Measurements from ENCODE around the gene LRTM2.

The LRTM2 gene

GRCh38 chr12:1829306-1829900, 9.0 kb downstream of the LRTM2 start:
- DNase-seq (ENCODE audit: low read depth in 3 of 3), result no peak

- DNase-seq (ENCODE audit: low read depth in 3 of 3), result no peak
Observed at GRCh38 chr12:1830401-1830845, 10.1 kb downstream of the LRTM2 start.

GRCh38 chr12:1830981-1831963, 10.9 kb downstream of the LRTM2 start:
- DNase-seq (ENCODE audit: low read depth in 3 of 3), result no peak

GRCh38 chr12:1832801-1833595, 12.6 kb downstream of the LRTM2 start:
- no peak for DNase-seq (ENCODE audit: low read depth in 3 of 3)

GRCh38 chr12:1833596-1834028, 13.2 kb downstream of the LRTM2 start:
- DNase-seq (ENCODE audit: low read depth in 3 of 3), result no peak

- DNase-seq (ENCODE audit: low read depth in 3 of 3), result no peak
Observed at GRCh38 chr12:1834186-1834925, 14.0 kb downstream of the LRTM2 start.

GRCh38 chr12:1835211-1836131, 15.1 kb downstream of the LRTM2 start:
- DNase-seq (ENCODE audit: low read depth in 3 of 3), result no peak

GRCh38 chr12:1836241-1836803, 16.0 kb downstream of the LRTM2 start:
- DNase-seq (ENCODE audit: low read depth in 3 of 3), result no peak

GRCh38 chr12:1836854-1837421, 16.6 kb downstream of the LRTM2 start:
- no peak for DNase-seq (ENCODE audit: low read depth in 3 of 3)

- DNase-seq (ENCODE audit: low read depth in 3 of 3), result no peak
Observed at GRCh38 chr12:1837541-1838204, 17.3 kb downstream of the LRTM2 start.

- DNase-seq (ENCODE audit: low read depth in 3 of 3), result no peak
Observed at GRCh38 chr12:1838205-1838993, 18.0 kb downstream of the LRTM2 start.

GRCh38 chr12:1838994-1839365, 18.6 kb downstream of the LRTM2 start:
- no peak for DNase-seq (ENCODE audit: low read depth in 3 of 3)

GRCh38 chr12:1839464-1839863, 19.1 kb downstream of the LRTM2 start:
- DNase-seq (ENCODE audit: low read depth in 3 of 3), result no peak

- DNase-seq (ENCODE audit: low read depth in 3 of 3), result no peak
Observed at GRCh38 chr12:1839956-1840951, 19.9 kb downstream of the LRTM2 start.

GRCh38 chr12:1840981-1841425, 20.6 kb downstream of the LRTM2 start:
- no peak for DNase-seq (ENCODE audit: low read depth in 3 of 3)

GRCh38 chr12:1841586-1842182, 21.3 kb downstream of the LRTM2 start:
- DNase-seq (ENCODE audit: low read depth in 3 of 3), result no peak
